Activated T-cell treated with anti-CD3 and anti-CD28 coated beads for 24 hours (primary cell): ENCODE measurements around the gene TTC31.
A peak's percentile ranks its signal among the peaks of the same experiment; 100 is the strongest.
"Not testable (repeated sequence)": the region's sequence is repeated elsewhere in the genome, so short reads cannot be mapped to it uniquely, and the experiment has no call there.

ENCODE experiments used
- DNase-seq: peaks from one replicate; pipeline ENCODE4 v3.0.0-alpha.2; 2020; ENCODE audit warnings: low read depth

TTC31 gene

DNA sequence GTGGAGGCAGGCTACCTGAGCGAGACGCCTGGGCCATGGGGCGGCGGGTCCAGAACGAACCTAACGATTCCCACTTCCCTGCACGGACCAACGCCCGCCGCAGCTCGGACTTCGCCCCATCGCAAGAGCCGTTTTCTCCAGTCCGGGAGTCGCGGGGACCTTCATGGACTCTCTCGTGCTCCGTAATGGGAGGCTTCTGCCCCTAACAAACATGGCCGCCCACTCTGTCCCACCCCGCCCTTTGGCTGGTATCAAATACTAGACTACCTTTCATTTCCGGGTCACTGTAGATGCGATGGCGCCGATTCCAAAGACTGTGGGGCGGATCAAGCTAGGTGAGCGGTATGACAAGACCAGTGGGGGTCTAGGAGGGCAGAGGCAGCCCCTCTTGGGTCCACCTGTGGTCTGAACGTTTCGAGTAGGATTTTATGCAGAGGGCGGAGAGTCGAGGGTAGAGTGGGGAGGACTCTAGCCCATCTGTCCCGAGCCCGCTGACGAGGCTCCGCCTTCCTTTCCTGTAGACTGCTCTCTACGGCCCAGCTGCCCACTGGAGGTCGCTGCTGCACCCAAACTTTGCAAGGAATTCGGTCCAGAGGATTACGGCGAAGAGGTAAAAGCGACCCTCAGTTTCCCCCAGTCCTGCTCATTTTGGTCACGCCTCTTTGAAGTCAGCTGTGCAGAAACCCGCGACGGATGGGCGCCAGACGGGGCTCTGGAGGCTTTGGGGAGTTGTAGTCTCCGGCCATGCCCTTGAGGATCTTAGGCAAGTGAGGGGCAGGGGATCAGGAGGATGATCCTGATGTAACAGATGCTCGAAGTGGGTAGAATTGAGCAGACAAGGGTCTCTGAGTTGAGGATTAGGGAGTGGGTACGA is at the start of gene TTC31, which contains the start of gene CCDC142:
Gene TTC31, plus strand, starts transcription at position 281 of the 874 bp plus-strand sequence. Its CDS starts 15 bp downstream, at position 296.
Gene CCDC142, minus strand, starts transcription at position 198 of the 874 bp plus-strand sequence. Its CDS starts 161 bp downstream, at position 37.
- DNase-seq: peak; percentile 90

DNA sequence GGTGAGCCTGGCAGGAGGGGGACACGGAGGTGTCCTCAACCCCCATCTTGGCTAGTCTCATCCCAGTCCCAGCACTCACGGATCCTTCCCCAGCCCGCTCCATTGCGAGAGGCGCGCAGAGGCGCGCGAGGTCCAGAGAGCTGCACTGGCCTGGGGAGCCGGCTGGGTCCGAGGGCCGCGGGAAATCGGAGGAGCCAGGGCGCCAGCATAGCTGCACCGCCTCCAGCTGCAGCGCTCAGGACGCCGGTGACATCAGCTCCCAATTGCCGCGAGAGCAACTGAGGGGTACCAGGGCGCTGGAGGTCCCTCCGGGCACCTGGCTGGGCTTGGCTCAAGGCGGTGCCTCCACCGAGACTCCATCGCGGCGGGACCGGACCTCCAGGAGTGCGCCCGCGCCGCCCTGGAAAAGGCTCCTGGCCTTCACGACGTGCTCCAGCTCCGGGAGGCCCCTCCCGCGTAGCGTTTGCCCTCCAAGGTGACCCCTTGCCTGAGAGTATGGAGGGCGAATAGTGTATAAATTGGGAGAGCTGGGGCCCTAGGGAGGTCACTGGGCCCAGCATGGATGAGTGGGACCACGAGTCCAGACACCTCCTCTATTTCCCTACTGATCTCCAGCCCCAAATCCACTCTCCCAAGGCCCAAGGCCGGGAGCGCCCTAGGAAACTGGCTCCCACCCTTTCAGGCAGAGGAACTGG is 46.6 kb upstream of the TTC31 start:
- no peak for DNase-seq

DNA sequence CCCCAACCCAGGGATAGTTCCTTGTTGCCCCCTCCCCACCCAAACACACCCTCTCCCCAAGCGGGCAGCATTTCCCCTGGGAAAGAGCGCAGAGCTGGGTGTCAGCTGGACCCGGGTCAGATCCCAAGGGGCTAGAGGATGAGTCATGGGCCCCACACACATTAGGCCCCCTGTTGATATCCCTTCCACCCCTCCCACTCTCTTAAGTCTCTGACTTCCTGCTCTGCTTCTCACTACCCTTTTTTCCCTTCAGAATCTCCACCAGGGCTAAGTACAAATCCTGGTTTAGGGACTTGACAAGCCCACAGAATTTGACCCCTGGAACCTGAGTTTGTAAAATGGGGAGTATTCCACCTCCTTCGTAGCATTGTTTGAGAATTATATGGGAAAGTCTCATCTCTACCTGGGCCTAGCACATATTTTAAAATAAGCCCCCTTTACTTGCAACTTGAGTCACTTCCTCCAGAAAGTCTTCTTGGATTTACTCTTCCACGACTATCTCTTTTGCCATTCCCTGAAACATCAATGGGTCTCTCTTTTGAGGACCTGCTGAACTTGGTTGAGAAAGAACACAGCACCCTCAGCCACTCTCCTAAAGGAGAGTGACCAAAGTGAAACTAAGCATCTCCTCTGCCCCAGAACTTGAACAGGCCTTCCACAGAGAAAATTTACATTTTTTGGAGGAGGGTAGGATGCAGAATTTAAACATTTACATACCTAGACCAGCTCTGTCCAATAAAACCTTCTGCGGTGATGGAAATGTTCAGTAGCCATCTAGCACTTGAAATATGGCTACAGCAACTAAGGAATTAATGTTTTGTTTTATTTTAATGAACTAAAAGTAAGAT is 45.8 kb upstream of the TTC31 start:
- DNase-seq: no peak

DNA sequence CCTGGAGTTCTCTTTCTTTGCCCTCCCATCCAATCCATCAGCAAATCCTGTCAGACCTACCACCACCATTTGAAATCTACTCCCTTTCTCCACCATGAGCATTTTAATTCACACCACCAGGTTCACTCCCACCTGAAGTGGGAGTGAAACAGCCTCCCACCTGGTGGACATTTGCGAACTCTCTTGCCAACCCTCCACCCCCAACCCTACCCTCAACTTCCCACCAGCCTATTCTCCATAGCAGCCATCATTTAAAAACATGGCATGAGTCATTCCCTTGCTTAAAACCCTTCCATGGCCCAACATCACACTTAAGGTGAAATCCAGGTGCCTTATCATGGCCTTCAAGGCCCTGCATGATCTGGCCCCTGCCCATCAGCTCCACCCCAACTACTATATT is 44.6 kb upstream of the TTC31 start:
- no peak for DNase-seq

DNA sequence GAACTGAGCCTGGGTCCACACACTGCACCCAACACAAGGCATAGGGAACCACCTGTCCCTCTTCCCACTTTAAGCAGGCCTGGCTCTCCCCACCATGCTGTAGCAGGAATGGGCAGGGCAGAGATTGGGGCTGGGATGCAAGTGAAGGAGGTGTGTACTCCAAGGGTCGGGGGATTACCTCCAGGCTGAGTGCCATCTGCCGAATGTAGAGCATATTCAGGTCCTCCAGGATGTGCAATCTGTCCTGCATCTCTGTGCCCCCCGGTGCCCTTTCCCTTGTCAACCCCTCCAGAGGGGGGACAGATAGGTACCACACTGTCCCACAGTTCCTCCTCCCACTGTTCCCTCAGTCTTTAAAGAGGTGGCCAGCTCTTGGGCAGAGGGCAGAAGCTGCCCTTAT is 43.5 kb upstream of the TTC31 start:
- DNase-seq: no peak

DNA sequence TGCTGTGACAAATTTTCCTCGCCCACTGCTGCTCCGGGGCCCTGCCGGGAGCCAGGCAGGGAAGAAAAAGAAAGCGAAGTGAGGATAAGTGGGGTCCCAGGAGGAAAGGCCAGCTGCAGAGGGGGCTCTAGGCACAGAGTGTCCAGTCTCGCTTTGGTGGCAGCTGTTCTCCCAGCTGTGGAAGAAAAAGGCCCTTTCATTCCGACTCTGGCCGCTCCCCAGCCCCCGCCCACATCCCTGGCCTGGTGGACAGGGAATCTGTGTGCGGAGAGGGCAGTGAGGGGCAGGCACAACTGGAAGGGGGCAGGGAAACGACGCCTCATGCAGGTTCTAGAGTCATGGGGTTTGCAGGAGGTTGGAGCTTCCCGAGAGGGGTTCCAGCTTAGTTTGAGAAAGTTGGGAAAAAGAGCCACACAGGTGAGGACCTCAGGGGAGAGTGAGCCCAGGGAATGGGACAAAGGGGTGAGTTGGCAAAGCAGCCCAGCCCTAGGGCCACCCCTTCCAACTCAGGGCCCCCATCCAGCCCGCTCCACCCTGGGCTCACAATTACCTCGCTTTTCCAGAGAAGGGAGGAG is 43.0 kb upstream of the TTC31 start:
- DNase-seq: no peak

DNA sequence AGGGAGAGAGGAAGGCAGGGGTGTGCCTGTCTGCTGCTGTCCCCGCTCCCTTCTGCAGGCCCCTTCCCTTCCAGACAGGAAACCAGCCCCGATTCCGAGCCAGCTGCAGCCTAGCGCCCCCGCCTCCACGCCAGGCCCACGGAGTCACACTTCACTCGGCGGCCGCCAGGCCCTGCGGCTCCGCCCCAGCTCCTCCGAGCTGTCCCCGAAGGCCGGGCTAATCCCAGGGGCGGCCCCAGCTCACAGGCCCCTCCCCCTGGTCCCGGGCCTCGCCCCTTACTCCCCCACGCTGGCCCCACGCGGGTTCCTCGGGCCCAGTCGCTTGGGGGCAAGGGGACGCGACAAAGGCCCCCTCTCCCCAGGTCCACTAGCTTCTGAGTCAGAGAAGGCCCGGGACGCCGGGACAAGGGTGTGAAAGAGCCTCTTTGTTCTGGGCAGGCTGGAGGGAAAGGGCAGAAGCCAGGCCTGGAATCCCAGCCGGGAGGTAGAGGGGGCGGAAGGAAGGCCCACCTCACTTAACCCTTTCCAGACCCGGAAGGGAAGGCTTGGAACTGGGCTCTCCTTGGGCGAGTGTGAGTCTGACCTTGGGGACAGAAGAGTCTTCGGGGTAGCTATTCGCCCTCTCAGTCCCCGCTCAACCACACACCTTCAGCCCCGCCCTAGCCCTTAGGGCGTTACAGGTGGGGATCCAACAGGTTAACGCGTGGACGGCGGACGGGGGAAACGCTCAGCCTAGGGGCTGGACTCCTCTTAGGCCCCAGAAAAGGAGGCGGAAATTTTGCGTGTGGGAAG is 42.3 kb upstream of the TTC31 start:
- peak; percentile 37 for DNase-seq

DNA sequence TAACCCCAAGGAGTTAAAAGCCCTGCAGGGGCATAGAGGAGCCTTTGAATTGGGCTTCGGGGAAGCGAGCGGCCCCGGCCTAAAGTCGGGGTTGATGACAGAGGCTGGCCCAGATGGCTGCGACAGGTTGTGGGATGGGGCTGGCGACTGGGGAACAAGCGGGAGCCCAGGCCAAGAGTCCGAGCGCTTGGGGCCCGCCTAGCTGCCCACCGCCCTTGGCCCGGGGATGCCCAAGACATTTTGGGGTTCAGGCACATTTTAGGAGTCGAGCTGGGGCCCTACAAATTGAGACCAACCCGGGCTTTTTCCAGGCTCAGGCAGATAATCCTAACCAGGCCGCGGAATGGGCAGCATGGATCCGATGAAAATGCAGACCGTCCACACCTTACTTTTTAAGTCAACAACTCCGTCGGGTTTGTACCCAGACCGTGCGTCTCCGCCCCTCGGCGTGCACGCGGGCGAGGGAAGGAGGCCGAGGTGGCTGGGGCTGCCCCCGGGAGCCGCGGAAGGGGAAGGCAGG is 41.7 kb upstream of the TTC31 start:
- no peak for DNase-seq

DNA sequence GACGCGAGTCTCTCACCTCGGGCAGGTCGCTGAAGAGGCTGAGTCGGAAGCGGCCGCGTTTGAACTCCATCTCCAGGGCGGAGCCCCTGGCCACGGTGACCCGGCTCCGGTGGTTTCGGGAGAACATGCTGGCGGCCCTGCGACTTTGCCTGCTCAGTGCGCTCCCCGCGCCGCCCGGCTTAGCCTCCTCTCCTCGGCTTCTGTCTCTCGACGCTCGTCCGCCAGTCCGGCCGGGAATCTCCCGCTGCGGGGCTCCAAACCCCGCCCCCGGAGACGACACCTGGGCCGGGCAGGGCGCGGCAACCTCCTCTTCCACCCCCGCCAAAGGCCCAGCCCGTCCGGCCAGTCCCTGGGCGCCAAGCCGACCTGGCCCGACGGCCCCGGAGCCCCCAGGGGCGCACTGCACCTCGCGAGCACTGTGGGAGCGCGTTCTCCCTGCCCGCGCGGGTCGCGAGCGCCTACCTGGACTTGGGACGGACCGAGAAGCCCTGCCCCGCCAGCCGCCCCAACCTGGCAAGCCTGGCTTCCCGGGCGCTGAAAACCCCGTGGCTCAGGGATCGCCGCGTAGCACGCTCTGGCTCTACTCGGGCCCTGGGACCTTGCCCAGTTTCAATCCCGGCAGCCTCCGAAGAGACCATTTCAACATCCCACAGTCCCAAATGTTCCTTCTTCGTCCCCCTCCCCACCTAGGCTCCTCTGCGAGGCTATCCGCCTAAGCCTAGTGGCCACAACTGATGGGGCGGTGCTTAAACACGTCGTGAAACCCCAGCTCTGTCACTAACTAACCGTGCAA is 41.0 kb upstream of the TTC31 start, which contains the start of gene RTKN:
Gene RTKN, minus strand, starts transcription at position 248 of the 793 bp plus-strand sequence. Its CDS starts 121 bp downstream, at position 127.
- no peak for DNase-seq

DNA sequence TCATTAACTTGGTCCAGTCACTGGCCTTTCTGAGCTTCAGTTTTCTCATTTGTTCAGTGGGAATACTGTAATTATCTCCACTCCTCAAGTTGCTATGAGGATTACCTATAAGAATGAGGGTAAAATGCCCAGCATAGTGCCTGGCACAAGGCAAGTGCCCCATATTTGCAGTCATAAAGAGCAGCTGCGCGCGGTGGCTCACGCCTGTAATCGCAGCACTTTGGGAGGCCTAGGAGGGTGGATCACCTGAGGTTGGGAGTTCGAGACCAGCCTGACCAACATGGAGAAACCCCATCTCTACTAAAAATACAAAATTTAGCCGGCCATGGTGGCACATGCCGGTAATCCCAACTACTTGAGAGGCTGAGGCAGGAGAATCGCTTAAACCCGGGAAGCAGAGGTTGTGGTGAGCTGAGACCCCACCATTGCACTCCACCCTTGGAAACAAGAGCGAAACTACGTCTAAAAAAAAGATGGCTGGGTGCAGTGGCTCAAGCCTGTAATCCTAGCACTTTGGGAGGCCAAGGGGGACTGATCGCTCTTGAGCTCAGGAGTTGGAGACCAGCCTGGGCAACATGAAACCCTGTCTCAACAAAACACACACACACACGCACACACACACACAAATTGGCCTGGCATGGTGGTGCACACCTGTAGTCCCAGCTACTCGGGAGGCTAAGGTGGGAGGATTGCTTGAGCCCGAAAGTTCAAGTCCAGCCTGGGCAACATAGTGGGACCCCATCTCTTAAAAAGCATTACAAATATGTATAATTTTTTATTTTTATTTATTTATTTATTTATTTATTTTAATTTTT is 40.2 kb upstream of the TTC31 start:
- DNase-seq: not testable (repeated sequence)

DNA sequence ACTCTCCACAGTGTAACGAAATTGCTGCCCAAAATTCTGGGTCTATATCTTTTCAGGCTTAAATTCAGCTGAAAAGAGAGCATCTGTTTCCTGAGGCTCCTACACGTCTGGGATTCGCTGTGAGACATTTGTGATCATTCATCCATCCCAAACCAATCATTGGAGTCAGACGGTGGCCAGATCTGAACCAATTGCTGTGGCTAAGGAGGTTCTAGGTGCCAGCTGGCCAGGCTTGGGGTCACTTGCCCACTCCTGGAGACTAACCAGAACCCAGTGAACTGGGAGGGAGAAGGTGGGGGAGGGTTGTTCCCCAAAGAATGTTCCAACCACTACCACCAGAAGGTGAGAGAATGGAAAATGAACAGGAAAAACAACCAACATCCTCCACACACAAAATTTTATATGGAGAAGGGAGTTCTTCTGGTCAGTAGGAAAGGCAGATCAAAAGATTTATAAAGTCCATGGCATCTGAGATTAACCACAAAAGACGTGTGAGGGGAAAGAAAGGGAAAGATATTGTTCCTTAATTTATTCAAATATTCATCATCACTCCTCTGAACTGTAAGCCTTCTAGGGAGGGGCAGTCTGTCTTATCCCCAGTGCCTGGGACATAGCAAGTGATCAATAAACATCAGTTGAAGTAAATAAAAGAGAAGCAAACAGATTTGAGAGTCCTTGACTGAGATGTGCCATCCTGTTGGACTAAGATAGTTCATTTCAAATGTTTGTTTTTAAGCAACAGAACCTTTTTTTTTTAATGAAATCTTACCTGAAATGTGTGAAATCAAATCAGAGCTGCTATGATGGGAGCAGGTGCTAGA is 38.2 kb upstream of the TTC31 start:
- DNase-seq: no peak

DNA sequence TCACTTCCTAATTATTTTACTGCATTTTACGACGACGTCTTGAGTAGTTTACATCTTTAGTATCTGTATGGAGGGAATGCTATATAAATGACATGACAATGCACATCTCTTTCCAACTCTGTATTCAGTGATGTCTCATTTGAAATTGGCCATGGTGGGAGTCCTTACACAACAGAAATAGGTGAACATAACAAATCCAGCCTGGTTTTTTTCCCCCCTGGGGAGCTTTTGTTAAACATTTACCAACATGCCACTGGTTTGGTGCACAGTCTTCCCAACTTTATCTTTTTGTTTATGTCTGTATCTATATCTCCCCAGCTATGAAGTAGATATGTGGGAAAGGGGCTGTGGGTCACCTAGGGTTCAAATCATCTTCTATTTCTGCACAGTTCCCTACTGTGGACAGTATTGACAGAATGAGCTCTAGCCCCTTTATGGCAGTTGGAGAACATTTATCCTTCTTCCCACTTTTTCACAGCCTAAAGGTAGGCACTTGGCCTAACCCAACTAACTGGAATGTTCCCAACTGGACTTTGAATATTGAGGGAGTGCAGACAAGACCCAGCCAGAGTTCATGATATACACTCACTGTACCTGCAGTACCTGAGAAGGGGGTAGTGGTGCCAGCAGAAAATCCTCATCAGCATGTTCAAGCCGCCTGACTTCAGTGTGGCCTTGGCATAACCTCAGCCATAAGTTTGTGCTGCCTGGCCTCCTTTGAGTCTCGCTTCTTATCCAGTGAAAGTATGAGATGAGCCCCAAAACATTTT is 35.5 kb upstream of the TTC31 start:
- no peak for DNase-seq

DNA sequence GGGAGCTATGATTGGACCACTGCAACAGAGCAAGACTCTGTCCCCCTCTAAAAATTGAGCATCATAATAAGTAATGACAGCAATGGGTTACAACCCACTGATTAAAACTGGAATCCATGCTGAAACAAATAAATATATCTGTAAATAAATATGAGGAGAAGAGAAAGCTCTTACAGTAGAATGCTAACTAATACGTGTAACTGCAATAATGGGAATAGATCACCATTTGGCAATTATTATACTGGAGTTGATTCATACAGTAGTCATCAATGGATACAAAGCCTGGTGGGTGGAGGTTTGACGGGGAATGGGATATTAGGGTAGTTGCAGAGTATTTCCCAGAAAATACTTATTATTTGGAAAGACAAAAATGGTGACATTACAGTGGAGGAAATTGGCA is 34.1 kb upstream of the TTC31 start:
- DNase-seq: no peak

DNA sequence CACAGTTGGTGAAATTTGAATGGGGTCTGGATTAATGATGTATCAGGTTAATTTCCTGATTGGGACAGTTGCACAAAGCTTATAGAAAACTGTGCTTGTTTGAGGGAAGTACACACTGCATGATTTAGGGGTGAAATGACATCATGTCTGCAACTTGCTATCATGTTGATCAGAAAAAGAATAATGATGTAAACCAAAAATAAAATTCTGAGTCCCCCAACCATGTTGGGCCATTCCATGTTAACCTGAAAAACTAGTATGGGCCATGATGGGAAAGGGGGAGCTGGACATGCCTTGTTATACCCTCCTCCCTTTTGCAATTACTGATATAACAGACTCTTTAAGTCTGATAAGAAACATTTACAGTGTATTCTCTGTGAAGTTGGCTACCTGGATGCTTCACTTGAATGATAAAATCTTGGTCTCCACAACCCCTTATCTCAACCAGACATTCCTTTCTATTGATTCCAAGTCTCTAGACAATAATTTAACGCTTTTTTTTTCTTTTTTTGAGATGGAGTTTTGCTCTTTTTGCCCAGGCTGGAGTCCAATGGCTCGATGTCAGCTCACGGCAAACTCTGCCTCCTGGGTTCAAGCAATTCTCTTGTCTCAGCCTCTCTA is 32.2 kb upstream of the TTC31 start:
- DNase-seq: no peak

DNA sequence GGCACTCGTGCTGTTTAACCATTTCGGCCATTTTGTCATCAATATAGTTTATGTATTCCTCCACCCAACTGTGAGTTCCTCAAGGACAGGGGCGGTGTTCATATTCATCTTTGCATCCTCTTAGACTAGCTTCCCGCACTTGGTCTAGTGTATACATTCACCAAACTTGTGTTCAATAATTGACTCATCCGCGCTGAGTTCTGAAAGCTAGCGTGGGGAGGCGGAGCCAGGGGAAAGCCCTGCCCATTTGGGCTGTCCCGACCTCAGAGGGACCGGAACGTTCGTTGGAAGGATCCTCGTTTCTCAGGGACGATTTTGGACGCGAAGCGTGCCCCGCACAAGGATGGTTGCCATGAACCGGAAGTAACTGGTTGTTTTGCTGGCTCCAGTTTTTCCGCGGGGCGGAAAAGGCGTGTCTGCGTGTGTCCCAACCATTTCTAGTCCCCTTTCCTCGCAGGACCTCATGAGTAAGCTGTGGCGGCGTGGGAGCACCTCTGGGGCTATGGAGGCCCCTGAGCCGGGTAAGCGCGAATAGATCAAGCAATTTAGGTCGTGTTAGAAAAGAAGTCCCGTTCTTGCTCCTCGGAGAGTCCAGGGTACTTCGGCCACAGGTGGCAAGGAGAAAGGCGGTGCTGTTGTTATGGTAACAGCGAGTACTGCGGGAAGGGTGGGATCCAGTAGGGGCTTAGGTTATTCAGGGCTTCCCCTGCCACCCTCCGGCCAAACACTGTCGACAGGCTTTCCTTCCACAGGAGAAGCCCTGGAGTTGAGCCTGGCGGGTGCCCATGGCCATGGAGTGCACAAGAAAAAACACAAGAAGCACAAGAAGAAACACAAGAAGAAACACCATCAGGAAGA is 28.0 kb upstream of the TTC31 start, which contains the start of gene INO80B:
Gene INO80B, plus strand, starts transcription at position 434 of the 858 bp plus-strand sequence. Its CDS starts 30 bp downstream, at position 464.
- DNase-seq: peak; percentile 98

DNA sequence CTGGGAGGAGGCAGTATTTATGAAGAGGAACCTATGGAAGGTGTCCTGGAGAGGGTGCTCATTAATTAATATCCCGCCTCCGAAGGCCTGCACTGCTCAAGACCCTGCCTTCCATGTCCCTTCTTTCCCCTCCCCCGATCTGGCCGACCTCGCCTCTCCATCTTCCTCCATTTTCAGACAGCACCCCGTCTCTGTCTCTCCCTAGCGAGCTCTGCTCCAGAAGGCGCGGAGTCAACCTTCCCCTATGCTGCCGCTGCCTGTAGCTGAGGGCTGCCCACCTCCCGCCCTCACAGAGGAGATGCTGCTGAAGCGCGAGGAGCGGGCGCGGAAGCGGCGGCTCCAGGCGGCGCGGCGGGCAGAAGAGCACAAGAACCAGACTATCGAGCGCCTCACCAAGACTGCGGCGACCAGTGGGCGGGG is 25.7 kb upstream of the TTC31 start:
- no peak for DNase-seq
